ENCODE measurements around the gene TAPBPL. TPM values are rescaled to one million over a fixed set of nuclear protein-coding genes. Genes with fewer than 3 reads are reported as not detected.
A peak's percentile ranks its signal among the peaks of the same experiment; 100 is the strongest.
"Not testable (repeated sequence)": the region's sequence is repeated elsewhere in the genome, so short reads cannot be mapped to it uniquely, and the experiment has no call there.

Gene TAPBPL, protein sequence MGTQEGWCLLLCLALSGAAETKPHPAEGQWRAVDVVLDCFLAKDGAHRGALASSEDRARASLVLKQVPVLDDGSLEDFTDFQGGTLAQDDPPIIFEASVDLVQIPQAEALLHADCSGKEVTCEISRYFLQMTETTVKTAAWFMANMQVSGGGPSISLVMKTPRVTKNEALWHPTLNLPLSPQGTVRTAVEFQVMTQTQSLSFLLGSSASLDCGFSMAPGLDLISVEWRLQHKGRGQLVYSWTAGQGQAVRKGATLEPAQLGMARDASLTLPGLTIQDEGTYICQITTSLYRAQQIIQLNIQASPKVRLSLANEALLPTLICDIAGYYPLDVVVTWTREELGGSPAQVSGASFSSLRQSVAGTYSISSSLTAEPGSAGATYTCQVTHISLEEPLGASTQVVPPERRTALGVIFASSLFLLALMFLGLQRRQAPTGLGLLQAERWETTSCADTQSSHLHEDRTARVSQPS
- 10 to 100 TPM; 15.5 to 25.6 (median 19.5) TPM for polyA plus RNA-seq (ENCODE audit: insufficient read length in 4 of 4)

GRCh38 chr12:6451348-6452244, at the start of gene TAPBPL:
Gene TAPBPL (plus strand): TSS chr12:6452042. CDS start chr12:6452249, 207 bp downstream.
- DNase-seq (ENCODE audit: low read depth in 4 of 4, low spot score in 2 of 4), result peak in 3 of 4 donors; percentile 78 to 83 (median 80)

- DNase-seq (ENCODE audit: low read depth in 4 of 4, low spot score in 2 of 4), result no peak
Observed at GRCh38 chr12:6404390-6404789, 47.5 kb upstream of the TAPBPL start.

DNA sequence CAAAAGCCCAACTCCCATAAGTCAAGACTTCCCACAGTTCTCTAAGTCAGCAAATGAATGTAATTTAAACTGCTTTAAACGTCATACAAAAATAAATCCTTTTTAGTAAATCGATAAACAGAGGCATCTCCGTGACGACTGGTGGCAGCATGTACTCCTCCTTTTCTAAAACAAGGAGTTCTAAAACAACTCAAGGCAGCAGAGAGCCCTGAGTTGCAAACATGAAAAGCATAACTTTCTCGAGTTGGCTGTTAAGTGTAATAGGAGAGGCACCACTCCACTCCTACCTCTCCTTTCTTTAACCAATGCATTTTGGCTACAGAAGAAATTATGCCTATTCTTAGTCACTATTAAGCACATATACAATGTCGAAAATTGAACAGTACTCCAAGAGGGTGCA, 45.9 kb upstream of the TAPBPL start:
- no peak for DNase-seq (ENCODE audit: low read depth in 4 of 4, low spot score in 2 of 4)

GRCh38 chr12:6407236-6407954, 44.4 kb upstream of the TAPBPL start:
- DNase-seq (ENCODE audit: low read depth in 4 of 4, low spot score in 2 of 4), result no peak

GRCh38 chr12:6416596-6416995, 35.2 kb upstream of the TAPBPL start:
- no peak for DNase-seq (ENCODE audit: low read depth in 4 of 4, low spot score in 2 of 4)

DNA sequence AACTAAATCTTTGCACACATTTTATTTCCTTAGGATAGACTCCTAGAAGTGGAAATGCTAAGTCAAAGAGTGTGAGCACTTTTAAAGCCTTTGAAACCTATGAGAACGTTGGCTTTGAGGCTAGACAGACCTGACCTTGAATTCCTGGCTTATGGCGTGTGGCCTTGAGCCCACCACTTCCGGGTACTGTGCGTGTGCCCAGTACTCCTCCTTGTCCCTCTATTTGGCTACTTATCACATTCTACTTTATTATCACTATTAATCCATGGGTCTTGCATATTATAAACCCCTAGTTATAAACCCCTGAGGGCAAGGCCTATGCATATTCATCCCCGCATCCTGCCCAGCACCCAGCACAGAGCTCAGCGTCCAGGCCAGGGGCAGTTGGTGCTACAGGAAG, 33.0 kb upstream of the TAPBPL start:
- no peak for DNase-seq (ENCODE audit: low read depth in 4 of 4, low spot score in 2 of 4)

DNA sequence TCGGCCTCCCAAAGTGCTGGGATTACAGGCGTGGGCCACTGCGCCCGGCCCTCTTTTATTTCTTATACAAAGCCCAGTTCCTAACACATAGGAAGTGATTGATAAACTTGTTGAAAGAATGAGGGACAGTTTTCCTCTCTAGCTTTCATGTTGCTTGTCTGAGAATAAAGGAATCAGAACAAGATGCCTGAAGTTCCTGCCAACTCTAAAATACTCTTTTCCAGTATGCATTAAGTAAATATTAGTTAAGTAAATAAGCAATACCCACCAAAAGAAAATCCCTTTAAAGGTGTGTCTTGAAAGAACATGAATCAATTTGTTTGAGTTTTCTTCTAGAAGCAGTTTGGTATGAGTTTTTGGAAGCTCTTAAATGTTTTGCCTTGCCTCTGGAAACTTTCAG, 31.5 kb upstream of the TAPBPL start:
- no peak for DNase-seq (ENCODE audit: low read depth in 4 of 4, low spot score in 2 of 4)

GRCh38 chr12:6423267-6424007, 28.4 kb upstream of the TAPBPL start:
- peak; percentile 66 to 85 (median 72) for DNase-seq (ENCODE audit: low read depth in 4 of 4, low spot score in 2 of 4)

DNA sequence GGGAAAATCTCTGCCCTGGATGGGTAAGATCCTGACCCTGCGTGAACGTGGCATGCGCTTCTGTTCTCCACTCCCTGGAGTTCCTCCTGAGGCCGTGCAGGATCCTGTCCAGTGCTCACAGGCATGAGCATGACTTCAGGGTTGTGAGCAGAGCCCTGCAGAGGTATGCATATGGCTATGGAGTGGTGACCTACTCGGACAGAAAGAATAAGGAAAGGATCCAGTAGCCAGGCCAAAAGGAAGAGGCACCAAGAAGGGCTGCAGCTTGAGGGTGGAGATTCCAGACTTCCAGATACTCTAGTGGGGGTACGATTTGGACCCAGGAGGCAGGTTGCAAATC, 27.9 kb upstream of the TAPBPL start:
- DNase-seq (ENCODE audit: low read depth in 4 of 4, low spot score in 2 of 4), result no peak

GRCh38 chr12:6424866-6425265, 27.0 kb upstream of the TAPBPL start:
- no peak for DNase-seq (ENCODE audit: low read depth in 4 of 4, low spot score in 2 of 4)

- DNase-seq (ENCODE audit: low read depth in 4 of 4, low spot score in 2 of 4), result no peak
Observed at GRCh38 chr12:6425590-6426531, 26.0 kb upstream of the TAPBPL start.

- no peak for DNase-seq (ENCODE audit: low read depth in 4 of 4, low spot score in 2 of 4)
Observed at GRCh38 chr12:6426882-6427671, 24.8 kb upstream of the TAPBPL start.

- DNase-seq (ENCODE audit: low read depth in 4 of 4, low spot score in 2 of 4), result not testable (repeated sequence)
Observed at GRCh38 chr12:6427796-6428195, 24.0 kb upstream of the TAPBPL start.

DNA sequence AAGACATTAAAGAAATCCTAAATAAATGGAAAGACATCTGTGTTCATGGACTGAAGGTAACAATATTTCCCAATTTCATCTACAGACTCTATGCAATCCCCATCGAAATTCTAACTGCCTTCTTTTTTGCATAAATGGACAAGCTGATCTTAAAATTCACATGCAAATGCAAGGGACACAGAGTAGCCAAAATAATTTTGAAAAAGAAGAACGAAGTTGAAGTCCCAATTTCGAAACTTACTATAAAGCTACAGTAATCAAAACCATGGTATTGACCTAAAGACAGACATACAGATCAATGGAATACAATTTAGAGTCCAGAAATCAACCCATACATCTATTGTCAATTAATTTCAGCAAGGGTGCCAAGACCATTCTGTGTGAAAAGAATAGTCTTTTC, 23.5 kb upstream of the TAPBPL start:
- DNase-seq (ENCODE audit: low read depth in 4 of 4, low spot score in 2 of 4), result no peak

DNA sequence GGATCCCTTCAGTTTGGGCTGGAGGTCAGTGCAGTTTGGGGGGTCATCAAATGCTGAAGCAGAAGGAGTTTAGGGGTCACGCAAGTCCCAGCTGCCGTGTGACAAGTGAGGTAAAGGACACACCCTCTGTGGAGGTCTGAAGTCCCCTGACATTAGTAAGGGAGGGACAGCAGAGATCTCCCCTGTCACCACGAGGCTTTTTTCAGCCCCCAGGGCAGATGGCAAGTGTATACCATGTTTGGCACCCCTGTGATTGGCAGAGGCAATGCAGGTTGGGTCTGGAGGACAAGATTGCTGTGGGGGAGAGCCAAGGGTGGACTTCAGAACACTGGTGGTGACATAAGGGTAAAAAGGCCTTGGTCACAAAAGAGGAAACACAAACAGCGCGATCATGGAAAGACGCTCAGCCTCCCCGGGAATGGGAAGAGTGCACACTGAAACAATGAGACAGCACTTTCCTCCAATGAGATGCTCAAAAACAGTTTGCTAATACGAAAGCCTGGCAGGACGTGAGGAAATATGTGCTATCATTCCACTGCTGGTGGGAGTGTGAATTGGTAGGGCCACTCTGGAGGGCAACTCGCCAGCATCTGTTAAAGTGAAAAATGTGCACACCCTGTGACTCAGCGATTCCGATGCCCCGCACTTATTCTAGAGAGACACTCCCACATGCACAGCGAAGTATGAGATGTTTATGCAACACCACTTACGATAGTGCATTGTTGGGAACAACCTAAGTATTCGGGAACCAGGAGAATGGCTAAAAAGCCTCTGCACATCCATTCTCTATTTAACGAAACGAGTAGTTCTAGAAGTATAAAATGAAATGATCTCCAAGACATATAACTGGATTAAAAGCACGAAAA, 21.5 kb upstream of the TAPBPL start:
- DNase-seq (ENCODE audit: low read depth in 4 of 4, low spot score in 2 of 4), result no peak

DNA sequence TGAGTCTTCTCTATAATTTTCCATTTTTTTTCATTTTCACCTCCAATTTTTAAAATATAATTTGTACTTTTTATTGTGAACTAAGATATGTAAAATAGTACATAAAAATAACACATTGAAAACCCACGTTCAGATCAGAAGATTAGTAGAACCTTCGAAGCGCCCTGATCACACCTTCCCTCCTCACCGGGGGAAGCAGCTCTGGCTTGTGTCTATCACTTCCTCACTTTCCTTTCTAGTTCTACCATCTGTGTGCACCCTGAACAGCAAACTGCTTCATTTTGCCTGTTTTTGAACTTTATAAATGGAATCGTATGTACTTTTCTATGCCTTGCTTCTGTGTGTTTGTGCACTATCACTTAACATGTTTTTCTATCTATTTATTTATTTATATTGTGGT, 18.9 kb upstream of the TAPBPL start:
- no peak for DNase-seq (ENCODE audit: low read depth in 4 of 4, low spot score in 2 of 4)
